22Rv1 (cell line): ENCODE measurements around the gene TAF15.

Experiments
- ZFX ChIP-seq: fragments of 450-650 bp; IDR thresholded peaks from 2 replicates; pipeline ENCODE4 v1.6.1; 2017; ENCODE audit warnings: antibody characterized with exemption, borderline replicate concordance
- TF ChIP-seq, protein P1 (sequence below): fragments of 450-650 bp; IDR thresholded peaks from 2 replicates; pipeline ENCODE4 v1.5.1; 2017; ENCODE audit warnings: mild to moderate bottlenecking

GRCh38 chr17:35889241-35889640 lies 80.0 kb downstream of the TAF15 start:
- TF ChIP-seq, protein P1, sequence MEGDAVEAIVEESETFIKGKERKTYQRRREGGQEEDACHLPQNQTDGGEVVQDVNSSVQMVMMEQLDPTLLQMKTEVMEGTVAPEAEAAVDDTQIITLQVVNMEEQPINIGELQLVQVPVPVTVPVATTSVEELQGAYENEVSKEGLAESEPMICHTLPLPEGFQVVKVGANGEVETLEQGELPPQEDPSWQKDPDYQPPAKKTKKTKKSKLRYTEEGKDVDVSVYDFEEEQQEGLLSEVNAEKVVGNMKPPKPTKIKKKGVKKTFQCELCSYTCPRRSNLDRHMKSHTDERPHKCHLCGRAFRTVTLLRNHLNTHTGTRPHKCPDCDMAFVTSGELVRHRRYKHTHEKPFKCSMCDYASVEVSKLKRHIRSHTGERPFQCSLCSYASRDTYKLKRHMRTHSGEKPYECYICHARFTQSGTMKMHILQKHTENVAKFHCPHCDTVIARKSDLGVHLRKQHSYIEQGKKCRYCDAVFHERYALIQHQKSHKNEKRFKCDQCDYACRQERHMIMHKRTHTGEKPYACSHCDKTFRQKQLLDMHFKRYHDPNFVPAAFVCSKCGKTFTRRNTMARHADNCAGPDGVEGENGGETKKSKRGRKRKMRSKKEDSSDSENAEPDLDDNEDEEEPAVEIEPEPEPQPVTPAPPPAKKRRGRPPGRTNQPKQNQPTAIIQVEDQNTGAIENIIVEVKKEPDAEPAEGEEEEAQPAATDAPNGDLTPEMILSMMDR = no peak
- TF ChIP-seq ZFX = no peak
